ENCODE measurements around the gene KHDC4. TPM values are rescaled to one million over a fixed set of nuclear protein-coding genes. Genes with fewer than 3 reads are reported as not detected.

Gene KHDC4
- total and polyA plus RNA-seq, 2 experiments from 2014 or later: 47.1 to 57.7 TPM

DNA sequence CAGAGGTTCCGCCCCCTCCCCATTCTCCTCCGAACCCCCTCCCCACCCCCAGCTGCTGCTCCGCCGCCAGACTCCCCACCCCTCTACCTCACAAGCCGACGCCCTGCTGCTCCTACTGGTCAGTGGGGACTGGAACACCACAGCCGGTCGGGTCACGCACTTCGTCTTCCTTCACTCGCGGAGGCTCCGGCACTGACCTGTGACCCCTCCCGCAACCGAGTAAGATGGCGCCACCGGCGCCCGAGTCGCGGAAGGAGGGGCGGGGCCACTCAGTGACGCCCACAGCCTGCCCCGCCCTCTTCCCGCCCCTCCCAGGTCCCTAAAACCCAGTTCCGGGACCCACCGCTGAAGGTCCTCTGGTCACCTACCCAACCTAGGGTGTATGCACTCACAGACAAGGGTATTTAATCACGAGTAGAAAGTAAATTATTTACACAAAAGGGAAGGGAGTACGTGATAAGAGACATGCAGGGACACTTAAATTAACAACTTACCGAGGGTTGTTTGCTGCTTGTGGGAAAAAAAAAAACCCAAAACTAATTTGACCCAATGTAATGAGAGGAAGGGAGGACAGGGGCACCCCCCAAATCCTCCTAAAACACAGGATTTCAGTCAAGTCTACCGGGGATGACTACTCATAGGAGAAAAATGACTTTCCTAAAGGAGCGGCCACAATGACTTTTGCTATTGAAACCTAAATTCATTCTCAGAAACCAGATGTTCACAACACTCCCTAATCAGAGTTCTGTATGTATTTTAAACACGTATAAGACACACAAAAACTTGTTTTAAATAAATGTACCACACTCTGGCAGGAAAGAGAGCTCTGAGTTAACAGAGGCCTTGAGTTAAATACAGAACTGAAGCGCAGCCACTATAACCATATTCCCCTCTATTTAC, 22.8 kb downstream of the KHDC4 start, which contains the start of gene RIT1:
RIT1 (minus strand) TSS at position 194 of the 900 bp plus-strand sequence. CDS start 588 bp downstream, outside the sequence.
- Histone ChIP-seq H3K9me2 (ENCODE audit: insufficient read depth) (no peaks in the 10 kb centered on the region), H2AFZ (0 out of 2 replicates have a peak within 1 kb of the TSS, but pooled peaks have one; percentile 60), H3K27me3 (ENCODE audit: insufficient read depth) (no peaks in the 10 kb centered on the region), H3K36me3 (ENCODE audit: insufficient read depth) (peaks cover 37% of the 10 kb centered on the region), H3K4me2 (peak within 1 kb of the TSS; percentile 91), H3K4me3 (peak within 1 kb of the TSS; percentile 83), H3K4me1 (ENCODE audit: insufficient read depth) (peaks cover 5% of the 10 kb centered on the region; the same call in 1 of the 2 replicates), H3K27ac (ENCODE audit: low read depth) (peak within 1 kb of the TSS; percentile 92), H3K79me2 (replicated peaks; ENCODE audit: insufficient read depth) (peaks cover 20% of the 10 kb centered on the region), H4K20me1 (replicated peaks; ENCODE audit: insufficient read depth) (peaks cover 23% of the 10 kb centered on the region), H3F3A (replicated peaks; ENCODE audit: low read depth) (peaks cover 43% of the 10 kb centered on the region)
- DNase-seq (ENCODE audit: low spot score) (peak; percentile 94), ATAC-seq (peak; percentile 94)
- Mint-ChIP-seq H3K4me1 (peaks cover 13% of the 10 kb centered on the region; the same call in 2 of the 3 replicates), H3K36me3 (ENCODE audit: low read depth) (peaks cover 68% of the 10 kb centered on the region), H3K27me3 (ENCODE audit: insufficient read depth, low read depth, poor library complexity) (peaks cover 6% of the 10 kb centered on the region), H3K4me3 (peak within 1 kb of the TSS; percentile 88), H3K27ac (peak within 1 kb of the TSS; percentile 91), H3K9me3 (no peaks in the 10 kb centered on the region)
- TF ChIP-seq CREB1 (CRISPR knock-in tag; IDR thresholded peaks at IDR 0.05; ENCODE audit: low read depth): peak; percentile 77
- no peak for TF ChIP-seq NANOG (IDR thresholded peaks at IDR 0.05; ENCODE audit: borderline replicate concordance)
- peak; percentile 81 for TF ChIP-seq POLR2AphosphoS5 (IDR thresholded peaks at IDR 0.05; ENCODE audit: low read depth)

- H3K79me2 ChIP-seq (replicated peaks; ENCODE audit: insufficient read depth): peaks cover 20% of the 10 kb centered on the region
- H3K36me3 Mint-ChIP-seq (ENCODE audit: low read depth): peaks cover 64% of the 10 kb centered on the region
- H3K4me1 Mint-ChIP-seq: peaks cover 13% of the 10 kb centered on the region; the same call in 2 of the 3 replicates
Measured at GRCh38 chr1:155910621-155911121, 23.5 kb downstream of the KHDC4 start.

More at GRCh38 chr1:155910621-155911121, 23.5 kb downstream of the KHDC4 start:
- Histone ChIP-seq H3K27me3 (ENCODE audit: insufficient read depth) (no peaks in the 10 kb centered on the region), H3K9me2 (ENCODE audit: insufficient read depth) (no peaks in the 10 kb centered on the region), H3K4me2 (peak overlapping the region; percentile 91), H2AFZ (0 out of 2 replicates have a peak overlapping the region, but pooled peaks have one; percentile 60), H3F3A (replicated peaks; ENCODE audit: low read depth) (peaks cover 39% of the 10 kb centered on the region), H3K4me1 (ENCODE audit: insufficient read depth) (peaks cover 5% of the 10 kb centered on the region; the same call in 1 of the 2 replicates), H3K27ac (ENCODE audit: low read depth) (no peak overlapping the region), H4K20me1 (replicated peaks; ENCODE audit: insufficient read depth) (peaks cover 26% of the 10 kb centered on the region), H3K4me3 (peak overlapping the region; percentile 83), H3K36me3 (ENCODE audit: insufficient read depth) (peaks cover 37% of the 10 kb centered on the region)
- TF ChIP-seq, protein P1, sequence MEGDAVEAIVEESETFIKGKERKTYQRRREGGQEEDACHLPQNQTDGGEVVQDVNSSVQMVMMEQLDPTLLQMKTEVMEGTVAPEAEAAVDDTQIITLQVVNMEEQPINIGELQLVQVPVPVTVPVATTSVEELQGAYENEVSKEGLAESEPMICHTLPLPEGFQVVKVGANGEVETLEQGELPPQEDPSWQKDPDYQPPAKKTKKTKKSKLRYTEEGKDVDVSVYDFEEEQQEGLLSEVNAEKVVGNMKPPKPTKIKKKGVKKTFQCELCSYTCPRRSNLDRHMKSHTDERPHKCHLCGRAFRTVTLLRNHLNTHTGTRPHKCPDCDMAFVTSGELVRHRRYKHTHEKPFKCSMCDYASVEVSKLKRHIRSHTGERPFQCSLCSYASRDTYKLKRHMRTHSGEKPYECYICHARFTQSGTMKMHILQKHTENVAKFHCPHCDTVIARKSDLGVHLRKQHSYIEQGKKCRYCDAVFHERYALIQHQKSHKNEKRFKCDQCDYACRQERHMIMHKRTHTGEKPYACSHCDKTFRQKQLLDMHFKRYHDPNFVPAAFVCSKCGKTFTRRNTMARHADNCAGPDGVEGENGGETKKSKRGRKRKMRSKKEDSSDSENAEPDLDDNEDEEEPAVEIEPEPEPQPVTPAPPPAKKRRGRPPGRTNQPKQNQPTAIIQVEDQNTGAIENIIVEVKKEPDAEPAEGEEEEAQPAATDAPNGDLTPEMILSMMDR (conservative IDR thresholded peaks at IDR 0.05; ENCODE audit: low read depth in 2 of 2): peak; percentile 33 to 48; a peak in 3 of 4 replicates
- no peak for TF ChIP-seq STAT1 (IDR thresholded peaks at IDR 0.05; ENCODE audit: unreplicated experiment)
- peaks cover 6% of the 10 kb centered on the region for H3K27me3 Mint-ChIP-seq (ENCODE audit: insufficient read depth, low read depth, poor library complexity)
- peak overlapping the region; percentile 91 for H3K27ac Mint-ChIP-seq
- peak; percentile 71 for ATAC-seq
- no peaks in the 10 kb centered on the region for H3K9me3 Mint-ChIP-seq
- H3K4me3 Mint-ChIP-seq: peak overlapping the region; percentile 88
- DNase-seq (ENCODE audit: low spot score): peak; percentile 54

Measured in GM23338 (cell line).